Measurements from ENCODE around the gene FAM228A. TPM values are rescaled to one million over a fixed set of nuclear protein-coding genes. Genes with fewer than 3 reads are reported as not detected.

FAM228A gene
- total and polyA plus RNA-seq, 2 donors (not counting 3 experiments of a cell fraction or from before 2014, with no cell fraction given) = 0.36 to 1.00 TPM

GRCh38 chr2:24208490-24208889, 33.6 kb downstream of the FAM228A start:
- Histone ChIP-seq H3K9me1 (replicated peaks; ENCODE audit: control insufficient read depth, extremely low read depth, insufficient read depth, low read length) (no peaks in the 10 kb centered on the region), H2AFZ (ENCODE audit: low read depth, low read length) (no peak overlapping the region), H3K27ac (ENCODE audit: insufficient read depth, low read depth, low read length) (no peak overlapping the region), H3K9me3 (replicated peaks; ENCODE audit: control insufficient read depth, insufficient read depth, low read length) (no peaks in the 10 kb centered on the region), H3K79me2 (ENCODE audit: control insufficient read depth, insufficient read depth, low read length) (no peaks in the 10 kb centered on the region), H4K20me1 (replicated peaks; ENCODE audit: control insufficient read depth, extremely low read depth, insufficient read depth, low read length) (no peaks in the 10 kb centered on the region), H3K4me2 (ENCODE audit: insufficient read depth, low read length) (no peak overlapping the region), H3K9ac (replicated peaks; ENCODE audit: extremely low read depth, insufficient read depth, low read length) (no peak overlapping the region), H3K27me3 (ENCODE audit: control insufficient read depth in 2 of 2, insufficient read depth in 2 of 2, low read length in 2 of 2) (no peaks in the 10 kb centered on the region), H3K4me1 (ENCODE audit: control insufficient read depth, extremely low read depth, insufficient read depth, low read length) (no peaks in the 10 kb centered on the region), H3K4me3 (replicated peaks in 1 of 3; ENCODE audit: insufficient read depth in 1 of 3, low read depth in 1 of 3, low read length in 3 of 3) (no peak overlapping the region), H3K36me3 (ENCODE audit: control insufficient read depth in 2 of 2, extremely low read depth in 1 of 2, insufficient read depth in 2 of 2, low read length in 2 of 2) (peaks cover 6 to 57% of the 10 kb centered on the region in 2 experiments)
- ChIA-PET CTCF (no interaction called here), POLR2A (no interaction called here)
- intact Hi-C loops (cut with micrococcal nuclease) (no loop called here), dilution Hi-C loops (cut with MboI; ENCODE audit: extremely low pct_ligation_motif_present, low sequenced_read_pairs) (no loop called here)
- BruUV-seq (replicated peaks) = no TSS peak
- TF ChIP-seq MYC (IDR thresholded peaks at IDR 0.05; ENCODE audit: low read depth, low read length) (no peak), FOS (IDR thresholded peaks at IDR 0.05; ENCODE audit: borderline replicate concordance, insufficient read depth, low read length) (no peak), EZH2 (IDR thresholded peaks at IDR 0.05; ENCODE audit: borderline replicate concordance, low read depth, low read length, severe bottlenecking) (no peak)
- no peak for FAIRE-seq
- no peak for DNase-seq (ENCODE audit: low read depth, low spot score)

- intact Hi-C loops (cut with micrococcal nuclease) (no loop called here), dilution Hi-C loops (cut with MboI; ENCODE audit: extremely low pct_ligation_motif_present, low sequenced_read_pairs) (no loop called here)
- no peak for TF ChIP-seq POLR2AphosphoS5 (IDR thresholded peaks at IDR 0.05; ENCODE audit: insufficient read depth, low read depth, low read length)
- TF ChIP-seq CTCF (IDR thresholded peaks at IDR 0.05; ENCODE audit: extremely low read depth in 1 of 2, insufficient read depth in 1 of 2, low read depth in 1 of 2, low read length in 2 of 2) = no peak
- Histone ChIP-seq H3K27me3 (ENCODE audit: control insufficient read depth in 2 of 2, insufficient read depth in 2 of 2, low read length in 2 of 2) (no peaks in the 10 kb centered on the region), H2AFZ (ENCODE audit: low read depth, low read length) (no peak overlapping the region), H3K79me2 (ENCODE audit: control insufficient read depth, insufficient read depth, low read length) (no peaks in the 10 kb centered on the region), H3K27ac (ENCODE audit: insufficient read depth, low read depth, low read length) (no peak overlapping the region), H3K4me3 (replicated peaks in 1 of 3; ENCODE audit: insufficient read depth in 1 of 3, low read depth in 1 of 3, low read length in 3 of 3) (no peak overlapping the region), H4K20me1 (replicated peaks; ENCODE audit: control insufficient read depth, extremely low read depth, insufficient read depth, low read length) (no peaks in the 10 kb centered on the region), H3K9me3 (replicated peaks; ENCODE audit: control insufficient read depth, insufficient read depth, low read length) (no peaks in the 10 kb centered on the region), H3K9ac (replicated peaks; ENCODE audit: extremely low read depth, insufficient read depth, low read length) (no peak overlapping the region), H3K4me2 (ENCODE audit: insufficient read depth, low read length) (no peak overlapping the region), H3K4me1 (ENCODE audit: control insufficient read depth, extremely low read depth, insufficient read depth, low read length) (no peaks in the 10 kb centered on the region), H3K9me1 (replicated peaks; ENCODE audit: control insufficient read depth, extremely low read depth, insufficient read depth, low read length) (no peaks in the 10 kb centered on the region), H3K36me3 (ENCODE audit: control insufficient read depth in 2 of 2, extremely low read depth in 1 of 2, insufficient read depth in 2 of 2, low read length in 2 of 2) (peaks cover 6 to 49% of the 10 kb centered on the region in 2 experiments)
- FAIRE-seq = no peak
- BruUV-seq (replicated peaks) = no TSS peak
- DNase-seq (ENCODE audit: low read depth, low spot score) = no peak
- ChIA-PET CTCF (interaction anchor here (0.9 kb wide), 1 partner anchor 283 kb away, joined by 4 read pairs; the partner anchor contains the start of gene ATAD2B), POLR2A (no interaction called here)
These were observed 34.7 kb downstream of the FAM228A start for GRCh38 chr2:24209389-24210105.
